Chondrocyte (in vitro differentiated cells): ENCODE measurements around the gene SSH3. TPM values are rescaled to one million over a fixed set of nuclear protein-coding genes. Genes with fewer than 3 reads are reported as not detected.
"Not testable (repeated sequence)": the region's sequence is repeated elsewhere in the genome, so short reads cannot be mapped to it uniquely, and the experiment has no call there.

Experiments used
- DNase-seq: peaks from one replicate; pipeline ENCODE4 v3.0.0; 2021; ENCODE audit warnings: mixed read lengths, low spot score
- H3K27ac Mint-ChIP-seq: one replicate; pipeline ENCODE4 v1.8.0; 2021; ENCODE audit warnings: mild to moderate bottlenecking, moderate library complexity, mixed read lengths; ENCODE audit not compliant: unreplicated experiment
- H3K27me3 Mint-ChIP-seq: 2 replicates; pipeline ENCODE4 v1.8.0; 2021; ENCODE audit warnings: low read depth, mixed read lengths
- H3K36me3 Mint-ChIP-seq: 2 replicates; pipeline ENCODE4 v1.8.0; 2021; ENCODE audit warnings: low read depth, mixed read lengths
- H3K4me1 Mint-ChIP-seq: 2 replicates; pipeline ENCODE4 v1.8.0; 2021; ENCODE audit warnings: low read depth, mild to moderate bottlenecking, mixed read lengths
- H3K4me3 Mint-ChIP-seq: one replicate; pipeline ENCODE4 v1.8.0; 2021; ENCODE audit warnings: mild to moderate bottlenecking, moderate library complexity, mixed read lengths; ENCODE audit not compliant: unreplicated experiment
- H3K9me3 Mint-ChIP-seq: 2 replicates; pipeline ENCODE4 v1.8.0; 2021; ENCODE audit warnings: low read depth, mixed read lengths
- total RNA-seq: library from RNA; stranded (reverse); gene quantifications from 3 replicates; pipeline ENCODE4 v1.2.1, GENCODE V29; 2021
- TF ChIP-seq, protein P1 (sequence below): fragments of 200-600 bp; sonication (generic); IDR thresholded peaks from 2 replicates; pipeline ENCODE4 v1.5.0; 2021; ENCODE audit warnings: antibody characterized with exemption, mild to moderate bottlenecking, moderate library complexity

SSH3 gene
- total RNA-seq, 1 donor from 2014 or later: 28.4 TPM

DNA sequence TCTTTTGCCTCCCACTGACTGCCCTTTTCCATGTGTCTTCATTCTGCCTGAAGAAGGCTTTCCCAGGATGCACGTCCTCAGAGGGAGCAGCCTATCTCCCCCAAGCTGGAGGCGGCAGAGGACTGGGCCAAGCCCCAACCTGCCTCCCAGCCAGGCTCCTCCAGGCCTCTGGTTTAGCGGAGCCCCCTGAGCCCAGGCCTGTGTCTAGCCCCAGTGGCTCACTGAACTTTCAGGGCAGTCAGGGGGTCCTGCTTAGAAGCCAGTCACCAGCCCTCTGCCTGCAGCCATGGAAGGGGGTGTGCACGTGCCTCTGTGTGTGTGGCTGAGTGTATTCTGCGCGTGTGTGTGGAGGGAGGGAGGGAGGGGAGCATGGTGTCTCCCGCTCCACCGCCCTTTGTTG lies 47.5 kb upstream of the SSH3 start:
- Mint-ChIP-seq H3K9me3 (no peaks in the 10 kb centered on the region), H3K4me3 (no peak overlapping the region), H3K4me1 (peaks cover 4% of the 10 kb centered on the region), H3K27me3 (no peaks in the 10 kb centered on the region), H3K27ac (peak overlapping the region; percentile 32), H3K36me3 (peaks cover 36% of the 10 kb centered on the region)
- no peak for DNase-seq
- TF ChIP-seq, protein P1, sequence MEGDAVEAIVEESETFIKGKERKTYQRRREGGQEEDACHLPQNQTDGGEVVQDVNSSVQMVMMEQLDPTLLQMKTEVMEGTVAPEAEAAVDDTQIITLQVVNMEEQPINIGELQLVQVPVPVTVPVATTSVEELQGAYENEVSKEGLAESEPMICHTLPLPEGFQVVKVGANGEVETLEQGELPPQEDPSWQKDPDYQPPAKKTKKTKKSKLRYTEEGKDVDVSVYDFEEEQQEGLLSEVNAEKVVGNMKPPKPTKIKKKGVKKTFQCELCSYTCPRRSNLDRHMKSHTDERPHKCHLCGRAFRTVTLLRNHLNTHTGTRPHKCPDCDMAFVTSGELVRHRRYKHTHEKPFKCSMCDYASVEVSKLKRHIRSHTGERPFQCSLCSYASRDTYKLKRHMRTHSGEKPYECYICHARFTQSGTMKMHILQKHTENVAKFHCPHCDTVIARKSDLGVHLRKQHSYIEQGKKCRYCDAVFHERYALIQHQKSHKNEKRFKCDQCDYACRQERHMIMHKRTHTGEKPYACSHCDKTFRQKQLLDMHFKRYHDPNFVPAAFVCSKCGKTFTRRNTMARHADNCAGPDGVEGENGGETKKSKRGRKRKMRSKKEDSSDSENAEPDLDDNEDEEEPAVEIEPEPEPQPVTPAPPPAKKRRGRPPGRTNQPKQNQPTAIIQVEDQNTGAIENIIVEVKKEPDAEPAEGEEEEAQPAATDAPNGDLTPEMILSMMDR: no peak

DNA sequence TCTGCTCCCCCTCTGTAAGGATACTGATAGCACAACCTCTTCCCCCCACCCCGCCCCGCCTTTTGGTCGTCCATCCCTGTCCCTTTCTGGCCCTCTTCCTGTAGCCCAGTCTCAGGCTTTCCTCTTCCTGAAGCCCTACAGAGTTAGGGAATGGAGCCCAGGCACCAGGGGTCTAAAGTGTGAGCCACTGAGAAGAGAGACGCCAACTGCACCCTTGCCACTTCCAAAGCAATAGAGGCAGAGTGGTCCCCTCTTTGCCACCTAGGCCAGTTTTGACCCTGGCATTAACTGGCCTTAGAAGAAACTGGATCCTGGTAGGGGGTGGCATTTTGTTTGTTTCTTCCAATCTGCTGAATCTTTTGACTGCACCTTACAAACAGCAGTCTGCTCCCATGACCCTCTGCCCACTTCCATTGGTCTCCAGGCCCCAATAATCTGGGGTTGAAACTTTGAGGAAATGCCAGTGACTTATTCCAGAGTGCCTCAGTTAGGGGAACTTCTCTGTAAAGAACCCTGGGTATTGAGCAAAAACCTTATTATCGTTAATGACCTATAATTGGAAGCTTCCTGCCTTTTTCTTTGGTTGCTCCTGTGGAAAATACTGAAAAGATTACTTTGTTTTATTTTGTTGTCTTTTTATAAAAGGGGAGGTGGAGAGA lies 46.7 kb upstream of the SSH3 start:
- DNase-seq: no peak
- TF ChIP-seq, protein P1: no peak
- Mint-ChIP-seq H3K9me3 (no peaks in the 10 kb centered on the region), H3K27me3 (no peaks in the 10 kb centered on the region), H3K36me3 (peaks cover 34% of the 10 kb centered on the region), H3K27ac (no peak overlapping the region), H3K4me1 (peaks cover 9% of the 10 kb centered on the region), H3K4me3 (no peak overlapping the region)

DNA sequence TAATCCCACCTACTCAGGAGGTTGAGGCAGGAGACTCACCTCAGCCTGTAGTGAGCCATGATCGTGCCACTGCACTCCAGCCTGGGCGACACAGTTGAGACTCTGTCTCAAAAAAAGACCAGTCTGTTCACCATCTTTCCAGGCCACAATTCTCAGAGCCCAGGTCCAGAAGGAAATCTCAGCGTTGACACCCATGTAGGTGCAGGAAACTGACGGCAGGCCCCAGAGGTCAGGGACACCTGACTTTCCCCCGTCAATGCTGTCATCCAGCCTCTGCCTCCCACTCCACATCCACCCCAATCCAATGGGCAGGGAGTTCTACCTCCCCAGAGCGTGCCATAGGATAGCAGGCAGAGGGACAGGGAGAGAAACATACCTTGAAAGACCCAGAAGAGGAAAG lies 42.9 kb upstream of the SSH3 start:
- H3K27me3 Mint-ChIP-seq: no peaks in the 10 kb centered on the region
- no peak overlapping the region for H3K4me3 Mint-ChIP-seq
- H3K27ac Mint-ChIP-seq: no peak overlapping the region
- peaks cover 18% of the 10 kb centered on the region for H3K4me1 Mint-ChIP-seq
- DNase-seq: peak; percentile 41
- H3K9me3 Mint-ChIP-seq: no peaks in the 10 kb centered on the region
- peaks cover 10% of the 10 kb centered on the region for H3K36me3 Mint-ChIP-seq
- TF ChIP-seq, protein P1: no peak

DNA sequence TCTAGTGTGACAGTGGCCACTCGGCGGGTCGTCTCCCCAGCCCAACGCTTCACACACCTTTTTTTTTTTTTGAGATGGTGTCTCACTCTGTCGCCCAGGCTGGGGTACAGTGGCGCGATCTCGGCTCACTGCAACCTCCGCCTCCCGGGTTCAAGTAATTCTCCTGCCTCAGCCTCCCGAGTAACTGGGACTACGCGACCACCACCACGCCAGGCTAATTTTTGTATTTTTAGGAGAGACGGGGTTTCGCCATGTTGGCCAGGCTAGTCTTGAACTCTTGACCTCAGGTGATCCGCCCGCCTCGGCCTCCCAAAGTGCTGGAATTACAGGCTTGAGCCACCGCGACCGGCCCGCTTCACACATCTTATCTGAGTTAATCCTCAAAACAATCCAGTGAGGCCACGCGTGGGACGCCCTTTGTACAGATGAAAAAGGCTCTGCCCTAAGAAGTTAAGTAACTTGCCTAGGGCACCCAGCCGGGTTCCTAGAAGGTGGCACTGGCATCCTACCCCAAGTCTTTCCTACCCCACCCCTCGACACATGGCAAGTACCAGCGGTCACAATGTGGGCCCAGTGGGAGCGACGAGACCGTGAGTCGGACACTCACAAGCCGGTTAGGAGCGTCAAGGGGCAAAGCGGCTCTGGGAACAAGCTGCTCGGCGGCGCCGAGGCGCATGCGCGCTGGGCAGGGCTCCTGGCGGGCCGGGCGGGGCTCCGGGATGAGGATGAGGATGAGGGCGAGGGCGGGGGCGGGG lies 42.3 kb upstream of the SSH3 start:
- peak; percentile 91 for DNase-seq
- H3K4me1 Mint-ChIP-seq: peaks cover 24% of the 10 kb centered on the region
- H3K9me3 Mint-ChIP-seq, H3K36me3 Mint-ChIP-seq, H3K27me3 Mint-ChIP-seq: not testable (repeated sequence)
- H3K27ac Mint-ChIP-seq: peak overlapping the region; percentile 36
- peak overlapping the region; percentile 66 for H3K4me3 Mint-ChIP-seq

DNA sequence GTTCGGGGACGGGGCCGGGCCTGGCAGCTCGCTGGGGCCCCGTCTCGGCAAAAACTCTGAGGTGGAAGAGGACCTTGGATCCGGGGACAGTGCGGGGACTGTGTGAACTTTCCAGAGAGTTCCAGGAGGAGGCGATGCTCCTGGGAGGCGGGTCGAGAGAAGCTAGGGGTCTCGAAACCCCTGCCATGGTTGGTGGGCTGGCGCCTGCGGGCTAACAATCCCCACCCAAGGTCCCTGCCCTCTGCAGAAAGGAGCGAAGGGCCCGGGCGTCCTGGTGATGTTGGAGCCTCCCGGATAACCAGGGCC lies 41.7 kb upstream of the SSH3 start:
- H3K27ac Mint-ChIP-seq: no peak overlapping the region
- no peaks in the 10 kb centered on the region for H3K9me3 Mint-ChIP-seq
- H3K36me3 Mint-ChIP-seq: peaks cover 5% of the 10 kb centered on the region
- TF ChIP-seq, protein P1: peak; percentile 77
- peaks cover 24% of the 10 kb centered on the region for H3K4me1 Mint-ChIP-seq
- no peak for DNase-seq
- no peaks in the 10 kb centered on the region for H3K27me3 Mint-ChIP-seq
- peak overlapping the region; percentile 66 for H3K4me3 Mint-ChIP-seq
